Measurements from ENCODE around the gene C11orf52.

Gene C11orf52

GRCh38 chr11:111905411-111905810 lies 13.3 kb upstream of the C11orf52 start:
- ChIA-PET CTCF (no interaction called here), POLR2A (no interaction called here)
- DNase-seq (ENCODE audit: extremely low spot score): no peak
- TF ChIP-seq LEF1 (IDR thresholded peaks at IDR 0.05; ENCODE audit: borderline replicate concordance) (no peak), FOXM1 (IDR thresholded peaks at IDR 0.05; ENCODE audit: borderline replicate concordance) (no peak), ZNF384 (IDR thresholded peaks at IDR 0.05) (no peak), NFRKB (IDR thresholded peaks at IDR 0.05) (no peak), FOXA1 (IDR thresholded peaks at IDR 0.05) (no peak), HDGF (IDR thresholded peaks at IDR 0.05; ENCODE audit: borderline replicate concordance) (no peak), FOXK2 (IDR thresholded peaks at IDR 0.05) (no peak)

- TF ChIP-seq NFRKB (IDR thresholded peaks at IDR 0.05) (no peak), FOXA1 (IDR thresholded peaks at IDR 0.05) (no peak), HDGF (IDR thresholded peaks at IDR 0.05; ENCODE audit: borderline replicate concordance) (no peak), ZNF384 (IDR thresholded peaks at IDR 0.05) (no peak), L3MBTL2 (conservative IDR thresholded peaks at IDR 0.05) (no peak), LEF1 (IDR thresholded peaks at IDR 0.05; ENCODE audit: borderline replicate concordance) (no peak), FOXK2 (IDR thresholded peaks at IDR 0.05) (no peak), SP1 (IDR thresholded peaks at IDR 0.05) (no peak), BHLHE40 (IDR thresholded peaks at IDR 0.05; ENCODE audit: borderline replicate concordance) (no peak), CTBP1 (IDR thresholded peaks at IDR 0.05; ENCODE audit: borderline replicate concordance) (no peak), ARNT (IDR thresholded peaks at IDR 0.05) (no peak), FOXM1 (IDR thresholded peaks at IDR 0.05; ENCODE audit: borderline replicate concordance) (no peak)
- CTCF ChIA-PET: no interaction called here
- DNase-seq (ENCODE audit: extremely low spot score): no peak
- POLR2A ChIA-PET: no interaction called here
Observed at GRCh38 chr11:111906680-111907079, 12.0 kb upstream of the C11orf52 start.

- ChIA-PET POLR2A (interaction anchor here (1.1 kb wide), 1 partner anchor 18 kb away, joined by 3 read pairs; no protein-coding TSS in a partner anchor), CTCF (no interaction called here)
- no peak for DNase-seq (ENCODE audit: extremely low spot score)
- TF ChIP-seq ZNF384 (IDR thresholded peaks at IDR 0.05) (no peak), FOXM1 (IDR thresholded peaks at IDR 0.05; ENCODE audit: borderline replicate concordance) (no peak), TARDBP (IDR thresholded peaks at IDR 0.05) (no peak), FOXK2 (IDR thresholded peaks at IDR 0.05) (no peak), ARNT (IDR thresholded peaks at IDR 0.05) (no peak), CTBP1 (IDR thresholded peaks at IDR 0.05; ENCODE audit: borderline replicate concordance) (no peak), NFRKB (IDR thresholded peaks at IDR 0.05) (no peak), FOXA1 (IDR thresholded peaks at IDR 0.05) (no peak), SUZ12 (IDR thresholded peaks at IDR 0.05) (no peak), BHLHE40 (IDR thresholded peaks at IDR 0.05; ENCODE audit: borderline replicate concordance) (no peak), SP1 (IDR thresholded peaks at IDR 0.05) (no peak), ELF4 (IDR thresholded peaks at IDR 0.05) (no peak), PKNOX1 (IDR thresholded peaks at IDR 0.05) (no peak), LEF1 (IDR thresholded peaks at IDR 0.05; ENCODE audit: borderline replicate concordance) (no peak), HDGF (IDR thresholded peaks at IDR 0.05; ENCODE audit: borderline replicate concordance) (no peak), L3MBTL2 (conservative IDR thresholded peaks at IDR 0.05) (no peak)
Observed at GRCh38 chr11:111908639-111909305, 9.9 kb upstream of the C11orf52 start.

GRCh38 chr11:111909378-111909777 lies 9.3 kb upstream of the C11orf52 start:
- CTCF ChIA-PET: interaction anchor here (1.4 kb wide), 1 partner anchor 17 kb away, joined by 4 read pairs; no protein-coding TSS in a partner anchor
- no peak for TF ChIP-seq ELF4 (IDR thresholded peaks at IDR 0.05)
- TF ChIP-seq NFRKB (IDR thresholded peaks at IDR 0.05): no peak
- no peak for TF ChIP-seq ARNT (IDR thresholded peaks at IDR 0.05)
- no peak for TF ChIP-seq FOXM1 (IDR thresholded peaks at IDR 0.05; ENCODE audit: borderline replicate concordance)
- no peak for TF ChIP-seq FOXK2 (IDR thresholded peaks at IDR 0.05)
- no peak for TF ChIP-seq BHLHE40 (IDR thresholded peaks at IDR 0.05; ENCODE audit: borderline replicate concordance)
- no peak for TF ChIP-seq SUZ12 (IDR thresholded peaks at IDR 0.05)
- no peak for TF ChIP-seq L3MBTL2 (conservative IDR thresholded peaks at IDR 0.05)
- TF ChIP-seq LEF1 (IDR thresholded peaks at IDR 0.05; ENCODE audit: borderline replicate concordance): no peak
- no peak for TF ChIP-seq FOXA1 (IDR thresholded peaks at IDR 0.05)
- TF ChIP-seq SP1 (IDR thresholded peaks at IDR 0.05): no peak
- POLR2A ChIA-PET: interaction anchor here (1.1 kb wide), 1 partner anchor 18 kb away, joined by 3 read pairs; no protein-coding TSS in a partner anchor
- DNase-seq (ENCODE audit: extremely low spot score): no peak

GRCh38 chr11:111910676-111911562 lies 7.8 kb upstream of the C11orf52 start:
- TF ChIP-seq SUZ12 (IDR thresholded peaks at IDR 0.05): no peak
- no peak for TF ChIP-seq BHLHE40 (IDR thresholded peaks at IDR 0.05; ENCODE audit: borderline replicate concordance)
- ChIA-PET CTCF (interaction anchor here (1.4 kb wide), 1 partner anchor 16 kb away, joined by 4 read pairs; no protein-coding TSS in a partner anchor), POLR2A (interaction anchor here (1.2 kb wide), 1 partner anchor 15 kb away, joined by 6 read pairs; no protein-coding TSS in a partner anchor)
- DNase-seq (ENCODE audit: extremely low spot score): no peak

- CTCF ChIA-PET: no interaction called here
- POLR2A ChIA-PET: no interaction called here
- TF ChIP-seq ARNT (IDR thresholded peaks at IDR 0.05) (no peak), PKNOX1 (IDR thresholded peaks at IDR 0.05) (no peak), NFRKB (IDR thresholded peaks at IDR 0.05) (no peak), TARDBP (IDR thresholded peaks at IDR 0.05) (no peak), ZNF384 (IDR thresholded peaks at IDR 0.05) (no peak), FOXK2 (IDR thresholded peaks at IDR 0.05) (no peak), CTBP1 (IDR thresholded peaks at IDR 0.05; ENCODE audit: borderline replicate concordance) (no peak), FOXA1 (IDR thresholded peaks at IDR 0.05) (no peak), HDGF (IDR thresholded peaks at IDR 0.05; ENCODE audit: borderline replicate concordance) (no peak), SUZ12 (IDR thresholded peaks at IDR 0.05) (no peak), L3MBTL2 (conservative IDR thresholded peaks at IDR 0.05) (no peak), FOXM1 (IDR thresholded peaks at IDR 0.05; ENCODE audit: borderline replicate concordance) (no peak), SP1 (IDR thresholded peaks at IDR 0.05) (no peak), ELF4 (IDR thresholded peaks at IDR 0.05) (no peak), BHLHE40 (IDR thresholded peaks at IDR 0.05; ENCODE audit: borderline replicate concordance) (no peak), LEF1 (IDR thresholded peaks at IDR 0.05; ENCODE audit: borderline replicate concordance) (no peak)
- no peak for DNase-seq (ENCODE audit: extremely low spot score)
Observed at GRCh38 chr11:111911563-111912401, 6.9 kb upstream of the C11orf52 start, which contains the start of gene CRYAB. Gene CRYAB, minus strand, starts transcription at chr11:111911770. Its CDS starts 46 bp downstream, at chr11:111911724.

Measured in HEK293T (cell line).